B cell (primary cell): ENCODE results near the gene ARG1. TPM values are rescaled to one million over a fixed set of nuclear protein-coding genes. Genes with fewer than 3 reads are reported as not detected.

ENCODE experiments used
- ATAC-seq: fragments of 200-7000 bp; cut with Tn5 transposase; one replicate; pipeline ENCODE4 v1.10.0; 2021; ENCODE audit warnings: low read depth, mild to moderate bottlenecking, moderate number of reproducible peaks, moderate library complexity
- CTCF ChIA-PET: fragments of 350-600 bp; sonication (Branson Sonifier 250); formaldehyde crosslinking; loops from one replicate; lab custom pipeline; 2021; ENCODE audit warnings: antibody characterized with exemption, inconsistent platforms; lab: Charles Lee
- POLR2A ChIA-PET: fragments of 350-600 bp; sonication (Branson Sonifier 250); formaldehyde crosslinking; loops from one replicate; lab custom pipeline; 2021; ENCODE audit warnings: antibody characterized with exemption; lab: Charles Lee
- DNase-seq: peaks from one replicate; pipeline ENCODE4 v3.0.0; 2013
- H2AFZ ChIP-seq: 2 replicates; pipeline ENCODE4 v1.6.1; 2012; ENCODE audit warnings: mild to moderate bottlenecking, low read depth, low read length; ENCODE audit not compliant: insufficient read depth, poor library complexity, severe bottlenecking
- H3K27ac ChIP-seq, 2 donors: 1 replicate in 1 of 2; 2 replicates in 1 of 2; pipeline ENCODE4 v1.5.1; 2012 to 2013; ENCODE audit warnings: low read length in 2 of 2, mild to moderate bottlenecking in 2 of 2, moderate library complexity in 1 of 2
- H3K27me3 ChIP-seq, 4 experiments: fragments of 200-600 bp in 1 of 4; sonication (generic) in 1 of 4; replicated peaks in 1 of 4; 1 replicate in 2 of 4; 2 replicates in 2 of 4; pipeline versions ENCODE4 v1.6.1 to v1.7.0; 2013 to 2016; ENCODE audit warnings: low read length in 3 of 4, mild to moderate bottlenecking in 2 of 4, mixed read lengths in 1 of 4, moderate library complexity in 1 of 4; ENCODE audit not compliant: insufficient read depth in 4 of 4, control insufficient read depth in 3 of 4; ENCODE audit errors: control extremely low read depth in 1 of 4
- H3K36me3 ChIP-seq, 2 experiments: replicated peaks in 1 of 2; 1 replicate in 1 of 2; 2 replicates in 1 of 2; pipeline versions ENCODE4 v1.6.1 to v1.7.1; 2013; ENCODE audit warnings: low read length in 1 of 2; ENCODE audit not compliant: insufficient read depth in 2 of 2, control insufficient read depth in 1 of 2; ENCODE audit errors: control extremely low read depth in 1 of 2, extremely low read depth in 1 of 2
- H3K4me1 ChIP-seq, 2 donors: fragments of 200-600 bp in 1 of 2; sonication (generic) in 1 of 2; 1 replicate in 1 of 2; 2 replicates in 1 of 2; pipeline versions ENCODE4 v1.5.1 to v1.6.1; 2013 to 2017; ENCODE audit warnings: low read length in 2 of 2; ENCODE audit not compliant: control insufficient read depth in 2 of 2, insufficient read depth in 2 of 2
- H3K4me2 ChIP-seq: replicated peaks from 2 replicates; pipeline ENCODE3; 2012; ENCODE audit warnings: mild to moderate bottlenecking, low read depth, low read length; ENCODE audit not compliant: poor library complexity, severe bottlenecking
- H3K4me3 ChIP-seq, 5 experiments: fragments of 200-600 bp in 1 of 5; sonication (generic) in 1 of 5; 1 replicate in 3 of 5; 2 replicates in 2 of 5; pipeline versions ENCODE4 v1.5.1 to v1.7.0; 2011 to 2016; ENCODE audit warnings: low read length in 4 of 5, mild to moderate bottlenecking in 4 of 5, low read depth in 2 of 5, control low read depth in 1 of 5, moderate library complexity in 1 of 5; ENCODE audit not compliant: insufficient read depth in 1 of 5; ENCODE audit errors: control extremely low read depth in 1 of 5, extremely low read depth in 1 of 5
- H3K79me2 ChIP-seq: fragments of 200-600 bp; sonication (generic); one replicate; pipeline ENCODE4 v1.6.0; 2016; ENCODE audit warnings: low read length; ENCODE audit not compliant: control insufficient read depth, insufficient read depth
- H3K9ac ChIP-seq: fragments of 200-600 bp; sonication (generic); 2 replicates; pipeline ENCODE4 v1.6.1; 2017; ENCODE audit warnings: mild to moderate bottlenecking, low read length, moderate library complexity
- H3K9me3 ChIP-seq, 3 donors: one replicate each; pipeline versions ENCODE4 v1.6.1 to v1.7.1; 2013; ENCODE audit warnings: low read length in 2 of 3; ENCODE audit not compliant: control insufficient read depth in 2 of 3, insufficient read depth in 1 of 3; ENCODE audit errors: control extremely low read depth in 1 of 3
- H4K20me1 ChIP-seq: 2 replicates; pipeline ENCODE4 v1.6.0; 2012; ENCODE audit warnings: mild to moderate bottlenecking, low read length; ENCODE audit not compliant: insufficient read depth, control insufficient read depth, poor library complexity, severe bottlenecking
- H3K27ac Mint-ChIP-seq: one replicate; pipeline ENCODE4 v1.8.0; 2021; ENCODE audit warnings: mixed read lengths
- H3K27me3 Mint-ChIP-seq: one replicate; pipeline ENCODE4 v1.8.0; 2021; ENCODE audit warnings: mixed read lengths
- H3K4me1 Mint-ChIP-seq: one replicate; pipeline ENCODE4 v1.8.0; 2021; ENCODE audit warnings: mixed read lengths
- H3K4me3 Mint-ChIP-seq: one replicate; pipeline ENCODE4 v1.8.0; 2021; ENCODE audit warnings: mixed read lengths
- H3K9me3 Mint-ChIP-seq: one replicate; pipeline ENCODE4 v1.8.0; 2022; ENCODE audit warnings: mixed read lengths; ENCODE audit not compliant: insufficient read depth
- CTCF ChIP-seq: fragments of 200-600 bp; IDR thresholded peaks from one replicate; pipeline ENCODE4 v1.8.0; 2022; ENCODE audit warnings: antibody characterized with exemption, mild to moderate bottlenecking
- EZH2 ChIP-seq: IDR thresholded peaks from 2 replicates; pipeline ENCODE4 v1.6.1; 2012; ENCODE audit warnings: borderline replicate concordance, low read depth, mild to moderate bottlenecking, moderate library complexity, low read length; ENCODE audit not compliant: insufficient read depth, poor library complexity, severe bottlenecking
- WGBS: methylation state at CpG from one replicate; pipeline ENCODE4 v1.1.5; 2013; ENCODE audit warnings: missing lambda C conversion rate; ENCODE audit not compliant: insufficient coverage; 5-methylcytosine and 5-hydroxymethylcytosine counted together
- intact Hi-C: fragments of 100-400 bp; cut with micrococcal nuclease; formaldehyde crosslinking; loops from one replicate; pipeline ENCODE4 v1.10.0; 2022
- polyA plus RNA-seq: library from polyadenylated mRNA; depleted of rRNA; stranded (reverse); fragments of >200 nt; gene quantifications from 2 replicates; pipeline ENCODE4 v1.2.3, GENCODE V29; 2012
- total RNA-seq, 2 donors: library from RNA; stranded (reverse); fragments of 120-200 nt in 1 of 2; gene quantifications; 1 replicate in 1 of 2; 2 replicates in 1 of 2; pipeline versions ENCODE4 v1.2.3 to v1.2.4, GENCODE V29; 2013 to 2022

Gene ARG1
- total and polyA plus RNA-seq, 2 donors (not counting 1 experiment from before 2014, with no cell fraction given) = not detected

- Histone ChIP-seq H3K36me3 (no peaks in the 10 kb centered on the region), H2AFZ (no peak overlapping the region), H4K20me1 (no peaks in the 10 kb centered on the region), H3K9me3 (no peaks in the 10 kb centered on the region), H3K4me3 (no peak overlapping the region), H3K9ac (no peak overlapping the region), H3K27me3 (no peaks in the 10 kb centered on the region), H3K79me2 (no peaks in the 10 kb centered on the region), H3K4me1 (no peaks in the 10 kb centered on the region), H3K4me2 (no peak overlapping the region), H3K27ac (no peak overlapping the region)
- intact Hi-C loops = no loop called here
- no peak overlapping the region for H3K4me3 Mint-ChIP-seq
- DNase-seq = no peak
- no peaks in the 10 kb centered on the region for H3K4me1 Mint-ChIP-seq
- no peak for TF ChIP-seq EZH2
- no peak overlapping the region for H3K27ac Mint-ChIP-seq
- WGBS = no CpG with 5 or more reads among the region's 1 CpG
- H3K9me3 Mint-ChIP-seq = peaks cover under 1% of the 10 kb centered on the region
- ChIA-PET CTCF (no interaction called here), POLR2A (no interaction called here)
- ATAC-seq = no peak
- H3K27me3 Mint-ChIP-seq = peaks cover 8% of the 10 kb centered on the region
Measured at GRCh38 chr6:131548441-131548840, 24.6 kb upstream of the ARG1 start.

GRCh38 chr6:131549811-131550210 lies 23.2 kb upstream of the ARG1 start:
- no peak overlapping the region for H3K4me3 ChIP-seq
- no peaks in the 10 kb centered on the region for H4K20me1 ChIP-seq
- H3K36me3 ChIP-seq = no peaks in the 10 kb centered on the region
- Mint-ChIP-seq H3K27ac (no peak overlapping the region), H3K4me3 (no peak overlapping the region), H3K4me1 (no peaks in the 10 kb centered on the region), H3K27me3 (peaks cover 8% of the 10 kb centered on the region), H3K9me3 (peaks cover 3% of the 10 kb centered on the region)
- H3K27me3 ChIP-seq = no peaks in the 10 kb centered on the region
- no peaks in the 10 kb centered on the region for H3K4me1 ChIP-seq
- POLR2A ChIA-PET = no interaction called here
- no CpG with 5 or more reads among the region's 2 CpGs for WGBS
- ATAC-seq = no peak
- no peak for TF ChIP-seq EZH2
- no peak for TF ChIP-seq CTCF
- H3K27ac ChIP-seq = no peak overlapping the region
- no peaks in the 10 kb centered on the region for H3K79me2 ChIP-seq
- no peak overlapping the region for H3K4me2 ChIP-seq
- intact Hi-C loops = no loop called here
- no peak overlapping the region for H2AFZ ChIP-seq
- CTCF ChIA-PET = no interaction called here
- no peaks in the 10 kb centered on the region for H3K9me3 ChIP-seq
- H3K9ac ChIP-seq = no peak overlapping the region
- no peak for DNase-seq
